Measurements from ENCODE around the gene DENND4A.

The DENND4A gene

GRCh38 chr15:65660927-65661326 lies 131.2 kb downstream of the DENND4A start:
- no peak for DNase-seq

GRCh38 chr15:65659502-65660052 lies 132.5 kb downstream of the DENND4A start:
- DNase-seq: no peak

DNA sequence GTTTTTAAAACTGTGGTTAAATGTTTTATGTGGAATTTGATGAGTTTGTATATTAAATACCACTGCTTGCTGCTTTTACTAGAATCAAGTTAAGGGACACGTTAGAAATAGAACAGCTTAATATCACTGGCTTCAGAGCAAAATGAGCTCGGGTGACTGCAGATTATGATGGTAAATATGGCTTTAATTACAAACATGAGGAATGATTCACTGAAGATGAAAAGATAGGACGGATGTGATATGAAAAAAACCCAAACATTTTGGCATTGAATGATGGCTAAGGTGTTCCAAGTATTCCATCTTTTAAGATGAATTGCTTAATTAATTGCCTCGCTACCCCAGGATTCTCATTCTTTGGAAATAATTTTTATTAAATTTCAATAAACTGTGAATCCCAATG lies 136.6 kb downstream of the DENND4A start:
- DNase-seq: no peak

DNA sequence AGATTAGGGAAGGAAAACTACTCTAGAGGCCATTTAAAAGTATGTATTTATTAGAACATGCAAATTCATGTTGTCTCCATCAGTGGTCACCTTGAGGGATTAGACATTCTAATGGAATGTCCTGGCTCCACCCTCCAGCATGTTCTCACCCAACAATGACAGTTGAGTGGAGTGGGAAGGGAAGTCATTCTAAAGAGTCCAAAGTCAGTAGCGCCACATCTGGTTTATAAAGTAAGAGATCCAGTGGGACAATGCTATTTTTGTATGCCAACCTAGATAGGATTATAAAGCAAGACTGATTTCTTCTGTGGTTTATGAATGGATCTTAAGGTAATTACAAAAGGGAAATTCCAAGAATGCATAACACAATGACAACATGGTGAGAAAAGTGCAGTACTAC lies 137.1 kb downstream of the DENND4A start:
- DNase-seq: no peak

GRCh38 chr15:65653801-65654521 lies 138.1 kb downstream of the DENND4A start:
- DNase-seq: no peak

DNA sequence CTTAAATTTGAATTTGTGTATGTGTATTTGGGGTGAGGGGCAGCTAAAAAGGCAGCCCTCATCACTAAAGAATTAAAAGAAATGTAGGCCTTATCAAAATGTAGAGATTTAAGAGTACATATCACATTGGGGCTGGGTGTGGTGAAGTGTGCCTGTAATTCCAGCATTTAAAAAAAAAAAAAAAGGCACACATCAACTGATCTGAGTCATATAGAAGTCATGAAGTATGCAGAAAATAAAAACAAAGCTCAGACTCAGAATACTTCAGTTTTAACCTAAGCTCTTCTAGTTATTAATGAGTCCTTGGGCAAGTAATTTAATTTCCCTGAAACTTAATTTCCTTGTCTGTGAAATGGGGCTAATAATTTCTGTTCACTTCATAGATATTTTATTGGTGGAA lies 138.8 kb downstream of the DENND4A start:
- no peak for DNase-seq

- DNase-seq: no peak
These were observed 140.0 kb downstream of the DENND4A start for GRCh38 chr15:65651831-65652749.

DNA sequence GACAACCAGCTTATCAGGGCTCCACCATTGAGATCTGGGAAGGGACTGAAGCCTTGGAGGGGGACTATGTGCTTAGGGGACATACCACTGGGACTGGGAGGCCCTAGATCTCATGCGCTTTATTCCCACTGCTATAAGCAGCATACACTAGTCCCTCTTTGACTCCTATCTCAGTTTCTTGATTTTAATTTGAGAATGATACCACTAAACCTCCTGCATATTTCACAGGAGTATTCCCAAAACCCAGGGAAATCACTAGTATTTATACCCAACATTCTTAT lies 141.1 kb downstream of the DENND4A start:
- no peak for DNase-seq

DNA sequence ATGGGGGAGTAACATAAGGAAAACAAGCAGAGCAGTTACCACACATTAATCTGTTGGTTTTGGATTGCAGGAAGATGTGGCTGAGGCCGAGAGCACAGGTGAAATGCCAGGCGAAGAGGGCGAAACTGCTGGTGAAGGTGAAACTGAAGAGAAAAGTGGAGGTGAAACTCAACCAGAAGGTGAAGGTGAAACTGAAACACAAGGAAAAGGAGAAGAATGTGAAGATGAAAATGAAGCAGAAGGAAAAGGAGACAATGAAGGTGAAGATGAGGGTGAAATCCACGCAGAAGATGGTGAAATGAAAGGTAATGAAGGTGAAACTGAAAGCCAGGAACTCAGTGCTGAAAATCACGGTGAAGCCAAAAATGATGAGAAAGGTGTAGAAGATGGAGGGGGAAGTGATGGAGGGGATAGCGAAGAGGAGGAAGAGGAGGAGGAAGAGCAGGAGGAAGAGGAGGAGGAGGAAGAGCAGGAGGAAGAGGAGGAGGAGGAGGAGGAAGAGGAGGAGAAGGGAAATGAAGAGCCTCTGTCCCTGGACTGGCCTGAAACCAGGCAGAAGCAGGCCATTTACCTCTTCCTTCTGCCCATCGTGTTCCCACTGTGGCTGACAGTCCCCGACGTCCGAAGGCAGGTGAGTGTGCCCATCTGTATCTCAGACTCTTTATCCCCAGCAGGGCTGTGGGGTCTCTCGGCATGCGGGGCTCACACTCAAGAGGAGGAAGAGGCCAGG lies 141.6 kb downstream of the DENND4A start:
- no peak for DNase-seq

- no peak for DNase-seq
These were observed 145.6 kb downstream of the DENND4A start for GRCh38 chr15:65646486-65646885.

GRCh38 chr15:65645392-65645791 lies 146.7 kb downstream of the DENND4A start:
- DNase-seq: no peak

DNA sequence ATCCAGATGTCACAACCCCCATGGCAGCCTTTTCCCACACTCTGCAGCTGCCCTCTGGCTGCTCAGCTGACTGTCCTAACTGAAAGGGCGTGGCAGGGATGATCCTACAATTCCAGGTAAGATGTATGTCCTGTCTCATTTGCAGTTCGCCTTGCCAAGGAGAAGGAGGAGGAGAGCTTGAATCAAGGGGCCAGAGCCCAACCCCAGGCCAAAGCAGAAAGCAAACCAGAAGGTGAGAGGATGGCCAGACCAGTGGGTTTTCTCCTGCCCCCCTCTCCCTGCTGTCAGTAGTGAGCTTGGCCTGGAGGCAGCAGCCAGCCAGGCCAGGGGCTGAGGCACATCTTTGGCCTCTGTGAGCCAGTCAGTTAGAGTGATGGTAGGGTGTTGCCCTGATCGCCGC lies 147.8 kb downstream of the DENND4A start:
- no peak for DNase-seq

- no peak for DNase-seq
These were observed 149.5 kb downstream of the DENND4A start for GRCh38 chr15:65642594-65642993.

DNA sequence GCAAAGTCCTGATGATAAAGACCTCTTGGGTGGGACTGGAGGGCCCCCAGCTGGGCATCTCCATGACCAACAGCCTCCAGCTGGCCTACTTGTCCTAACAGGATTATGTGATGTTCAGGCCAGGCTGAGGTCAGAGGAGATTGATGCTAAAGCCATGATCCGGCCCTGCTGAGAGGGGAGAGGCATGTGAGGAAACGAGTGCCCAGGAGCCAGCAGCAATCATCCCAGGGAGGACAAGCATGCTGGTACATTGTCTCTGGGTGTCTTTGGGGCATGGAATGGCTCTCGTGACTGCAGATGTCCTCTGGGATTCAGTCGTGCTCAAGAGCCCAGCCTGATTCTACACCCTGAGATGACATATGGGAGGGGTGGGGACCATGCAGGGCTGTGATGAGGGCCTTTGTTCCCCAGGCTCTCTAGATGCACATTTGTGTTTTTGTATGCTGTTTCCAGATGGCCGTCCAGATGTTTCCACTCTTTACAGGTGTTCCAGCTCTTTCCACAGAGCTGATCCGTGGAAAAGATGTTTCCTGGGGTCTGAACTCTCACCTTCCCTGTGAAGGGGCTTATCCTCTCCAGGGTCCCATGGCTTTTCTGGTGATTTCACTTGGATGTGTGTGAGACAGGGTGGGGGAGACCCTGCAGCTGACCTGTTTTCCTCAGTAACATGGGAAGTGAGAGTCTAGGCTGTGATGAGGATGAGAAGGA lies 150.2 kb downstream of the DENND4A start:
- no peak for DNase-seq

GRCh38 chr15:65639509-65639908 lies 152.6 kb downstream of the DENND4A start:
- DNase-seq: no peak

- no peak for DNase-seq
These were observed 153.4 kb downstream of the DENND4A start for GRCh38 chr15:65638681-65639089.

DNA sequence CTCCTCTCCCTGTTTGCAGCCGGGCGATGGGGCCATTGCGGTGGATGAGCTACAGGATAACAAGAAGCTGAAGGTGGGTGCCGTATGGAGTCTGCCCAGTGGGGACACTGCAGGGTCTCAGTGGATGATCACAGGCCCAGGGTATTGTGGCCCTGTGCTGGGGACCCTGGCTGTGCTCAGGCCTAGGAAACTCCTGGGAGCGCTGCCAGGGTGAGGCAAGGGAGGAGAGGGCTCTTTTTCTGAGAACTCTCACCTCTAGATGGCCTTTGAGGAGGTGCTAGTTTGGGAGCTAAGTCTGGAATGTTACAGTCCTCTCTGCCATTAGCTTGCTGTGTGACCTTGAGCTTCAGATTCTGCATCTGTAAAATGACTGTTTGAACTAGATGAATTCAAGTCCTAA lies 154.0 kb downstream of the DENND4A start:
- DNase-seq: no peak

GRCh38 chr15:65634356-65634755 lies 157.7 kb downstream of the DENND4A start:
- no peak for DNase-seq

- DNase-seq: no peak
These were observed 158.3 kb downstream of the DENND4A start for GRCh38 chr15:65633752-65634151.

GRCh38 chr15:65632780-65633375 lies 159.2 kb downstream of the DENND4A start:
- no peak for DNase-seq

DNA sequence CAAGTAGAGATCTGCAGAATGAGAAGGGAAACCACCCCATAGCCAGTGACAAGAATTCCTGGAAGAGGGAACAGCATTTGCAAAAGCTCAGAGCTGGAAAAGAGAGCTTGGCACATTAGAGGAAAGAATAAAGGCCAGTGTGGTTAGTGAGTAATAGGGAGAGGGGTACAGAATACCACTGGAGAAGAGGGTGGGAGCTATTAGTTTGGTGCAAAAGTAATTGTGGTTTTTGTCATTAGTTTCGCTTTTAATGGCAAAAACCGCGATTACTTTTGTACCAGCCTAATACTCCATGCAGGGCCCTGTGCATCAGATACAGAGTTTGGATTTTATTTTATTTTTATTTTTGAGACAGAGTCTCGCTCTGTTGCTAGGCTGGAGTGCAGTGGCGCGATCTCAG lies 160.6 kb downstream of the DENND4A start:
- no peak for DNase-seq

DNA sequence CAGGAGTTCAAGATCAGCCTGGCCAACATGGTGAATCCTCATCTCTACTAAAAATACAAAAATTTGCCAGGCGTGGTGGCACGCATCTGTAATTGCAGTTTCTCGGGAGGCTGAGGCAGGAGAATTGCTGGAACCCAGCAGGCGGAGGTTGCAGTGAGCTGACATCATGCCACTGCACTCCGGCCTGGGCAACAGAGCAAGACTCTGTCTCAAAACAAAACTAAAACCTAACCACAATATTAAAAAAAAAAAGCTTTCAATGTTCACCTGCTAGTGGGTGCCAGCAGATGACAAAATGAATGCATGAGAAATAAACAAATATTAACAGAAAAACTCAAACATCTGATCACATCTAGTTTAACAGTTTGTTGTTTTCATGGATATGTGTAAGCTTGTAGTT lies 161.3 kb downstream of the DENND4A start:
- DNase-seq: no peak

Measured in activated gamma-delta T cell (primary cell).